K562 (cell line): ENCODE data around the gene TAOK2. TPM values are rescaled to one million over a fixed set of nuclear protein-coding genes. Genes with fewer than 3 reads are reported as not detected.

Experiments used
- DPF2 ChIP-seq: fragments of 450-650 bp; IDR thresholded peaks from 2 replicates; pipeline ENCODE4 v1.6.1; 2016
- FOXA1 ChIP-seq: fragments of 450-650 bp; IDR thresholded peaks from 2 replicates; pipeline ENCODE4 v1.6.1; 2016; ENCODE audit warnings: mild to moderate bottlenecking, borderline replicate concordance
- LCOR ChIP-seq: sonication (generic); formaldehyde crosslinking; IDR thresholded peaks from 2 replicates; pipeline ENCODE4 v1.8.0; 2022; ENCODE audit warnings: mild to moderate bottlenecking, missing genetic modification reagents
- MCM5 ChIP-seq: fragments of 450-650 bp; IDR thresholded peaks from 2 replicates; pipeline ENCODE4 v1.6.1; 2016; ENCODE audit warnings: low read depth
- MECOM ChIP-seq: fragments of 250-450 bp; sonication (Bioruptor Pico); IDR thresholded peaks from 2 replicates; pipeline ENCODE4 v1.8.0; 2022; ENCODE audit warnings: inconsistent platforms
- NR4A1 ChIP-seq, 2 experiments: fragments of 250-450 bp in 1 of 2; fragments of 450-650 bp in 1 of 2; sonication (Bioruptor Pico) in 1 of 2; IDR thresholded peaks; 2 replicates each; pipeline versions ENCODE4 v1.4.0 to v1.6.1; 2016 to 2020; ENCODE audit warnings: mild to moderate bottlenecking in 2 of 2, missing compliant biosample characterization in 1 of 2, missing genetic modification characterization in 1 of 2, moderate library complexity in 1 of 2
- SP1 ChIP-seq: sonication (generic); formaldehyde crosslinking; IDR thresholded peaks from 2 replicates; pipeline ENCODE4 v1.8.1; 2022; ENCODE audit warnings: mild to moderate bottlenecking, missing genetic modification reagents
- STAT5A ChIP-seq: IDR thresholded peaks from 2 replicates; pipeline ENCODE4 v1.6.1; 2012; ENCODE audit warnings: low read length, inconsistent platforms, borderline replicate concordance
- TAL1 ChIP-seq: fragments of 450-650 bp; IDR thresholded peaks from 2 replicates; pipeline ENCODE4 v1.6.1; 2016; ENCODE audit warnings: mild to moderate bottlenecking
- TEAD1 ChIP-seq, 2 experiments: fragments of 450-650 bp in 1 of 2; sonication (generic) in 1 of 2; formaldehyde crosslinking; IDR thresholded peaks; 2 replicates each; pipeline versions ENCODE4 v1.4.0 to v1.8.0; 2020 to 2022; ENCODE audit warnings: mild to moderate bottlenecking in 2 of 2, missing genetic modification reagents in 1 of 2
- ZFP36 ChIP-seq: fragments of 150-350 bp; IDR thresholded peaks from 2 replicates; pipeline ENCODE4 v1.6.1; 2018; ENCODE audit warnings: low read length, low read depth; ENCODE audit not compliant: partially characterized antibody
- ZNF699 ChIP-seq: fragments of 250-450 bp; sonication (Bioruptor Pico); IDR thresholded peaks from 2 replicates; pipeline ENCODE4 v1.8.0; 2021; ENCODE audit warnings: mild to moderate bottlenecking, moderate library complexity; ENCODE audit not compliant: insufficient replicate concordance
- polyA plus RNA-seq, 8 experiments: library from polyadenylated mRNA; depleted of rRNA in 4 of 8; stranded (reverse) in 5 of 8; unstranded in 3 of 8; fragments of >200 nt; fragmentation: Nextera tagmentation in 2 of 8; fragmentation: Illumina TruSeq in 1 of 8; extraction: Ambion mirVana in 2 of 8; extraction: Trizol in 1 of 8; gene quantifications; 2 replicates each; pipeline versions ENCODE4 v1.2.1 to v1.2.3, GENCODE V29; 2011 to 2014; ENCODE audit warnings: inconsistent platforms in 1 of 8, missing spikeins in 1 of 8
- total RNA-seq, 7 experiments: library from RNA; depleted of rRNA in 6 of 7; stranded (reverse); fragments of >200 nt in 6 of 7; fragmentation: Illumina TruSeq in 2 of 7; extraction: Trizol in 2 of 7; gene quantifications; 2 replicates each; pipeline versions ENCODE4 v1.2.1 to v1.2.3, GENCODE V29; 2011 to 2021; ENCODE audit warnings: low replicate concordance in 1 of 7
- TF ChIP-seq, protein P1 (sequence below), 2 experiments: IDR thresholded peaks; 2 replicates each; pipeline ENCODE4 v1.6.1; 2012; ENCODE audit warnings: improper control_type of control experiment in 2 of 2, low read depth in 2 of 2, low read length in 2 of 2, borderline replicate concordance in 1 of 2
- TF ChIP-seq, protein P2 (sequence below), 3 experiments: IDR thresholded peaks in 2 of 3; conservative IDR thresholded peaks in 1 of 3; 2 replicates each; pipeline ENCODE4 v1.5.1; 2011 to 2012; ENCODE audit warnings: low read length in 3 of 3, mild to moderate bottlenecking in 3 of 3, control low read depth in 2 of 3, improper control_type of control experiment in 1 of 3, inconsistent platforms in 1 of 3, low read depth in 1 of 3, mixed read lengths in 1 of 3, moderate library complexity in 1 of 3; ENCODE audit not compliant: insufficient read depth in 2 of 3
- TF ChIP-seq, protein P3 (sequence below), 2 experiments: fragments of 450-650 bp in 1 of 2; sonication (generic) in 1 of 2; formaldehyde crosslinking in 1 of 2; IDR thresholded peaks; 2 replicates each; pipeline versions ENCODE4 v1.7.1 to v1.9.0; 2016 to 2022; ENCODE audit warnings: inconsistent platforms in 1 of 2, mild to moderate bottlenecking in 1 of 2, missing genetic modification reagents in 1 of 2

Gene TAOK2
- total and polyA plus RNA-seq, 9 of the 15 experiments (the other 6 are each of a cell fraction or from before 2014, with no cell fraction given): 0.10 to 41.8 (median 13.7) TPM

- TF ChIP-seq, protein P1, sequence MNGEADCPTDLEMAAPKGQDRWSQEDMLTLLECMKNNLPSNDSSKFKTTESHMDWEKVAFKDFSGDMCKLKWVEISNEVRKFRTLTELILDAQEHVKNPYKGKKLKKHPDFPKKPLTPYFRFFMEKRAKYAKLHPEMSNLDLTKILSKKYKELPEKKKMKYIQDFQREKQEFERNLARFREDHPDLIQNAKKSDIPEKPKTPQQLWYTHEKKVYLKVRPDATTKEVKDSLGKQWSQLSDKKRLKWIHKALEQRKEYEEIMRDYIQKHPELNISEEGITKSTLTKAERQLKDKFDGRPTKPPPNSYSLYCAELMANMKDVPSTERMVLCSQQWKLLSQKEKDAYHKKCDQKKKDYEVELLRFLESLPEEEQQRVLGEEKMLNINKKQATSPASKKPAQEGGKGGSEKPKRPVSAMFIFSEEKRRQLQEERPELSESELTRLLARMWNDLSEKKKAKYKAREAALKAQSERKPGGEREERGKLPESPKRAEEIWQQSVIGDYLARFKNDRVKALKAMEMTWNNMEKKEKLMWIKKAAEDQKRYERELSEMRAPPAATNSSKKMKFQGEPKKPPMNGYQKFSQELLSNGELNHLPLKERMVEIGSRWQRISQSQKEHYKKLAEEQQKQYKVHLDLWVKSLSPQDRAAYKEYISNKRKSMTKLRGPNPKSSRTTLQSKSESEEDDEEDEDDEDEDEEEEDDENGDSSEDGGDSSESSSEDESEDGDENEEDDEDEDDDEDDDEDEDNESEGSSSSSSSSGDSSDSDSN (IDR thresholded peaks at IDR 0.05; ENCODE audit: borderline replicate concordance in 1 of 2, low read depth in 2 of 2, low read length in 2 of 2): 0 out of 4 replicates have a peak, but pooled peaks of 1 of the 2 experiments have one; percentile 45
- TF ChIP-seq NR4A1 (CRISPR knock-in tag; IDR thresholded peaks at IDR 0.05): no peak
- TF ChIP-seq NR4A1 (tag; IDR thresholded peaks at IDR 0.05): no peak
- TF ChIP-seq, protein P2, sequence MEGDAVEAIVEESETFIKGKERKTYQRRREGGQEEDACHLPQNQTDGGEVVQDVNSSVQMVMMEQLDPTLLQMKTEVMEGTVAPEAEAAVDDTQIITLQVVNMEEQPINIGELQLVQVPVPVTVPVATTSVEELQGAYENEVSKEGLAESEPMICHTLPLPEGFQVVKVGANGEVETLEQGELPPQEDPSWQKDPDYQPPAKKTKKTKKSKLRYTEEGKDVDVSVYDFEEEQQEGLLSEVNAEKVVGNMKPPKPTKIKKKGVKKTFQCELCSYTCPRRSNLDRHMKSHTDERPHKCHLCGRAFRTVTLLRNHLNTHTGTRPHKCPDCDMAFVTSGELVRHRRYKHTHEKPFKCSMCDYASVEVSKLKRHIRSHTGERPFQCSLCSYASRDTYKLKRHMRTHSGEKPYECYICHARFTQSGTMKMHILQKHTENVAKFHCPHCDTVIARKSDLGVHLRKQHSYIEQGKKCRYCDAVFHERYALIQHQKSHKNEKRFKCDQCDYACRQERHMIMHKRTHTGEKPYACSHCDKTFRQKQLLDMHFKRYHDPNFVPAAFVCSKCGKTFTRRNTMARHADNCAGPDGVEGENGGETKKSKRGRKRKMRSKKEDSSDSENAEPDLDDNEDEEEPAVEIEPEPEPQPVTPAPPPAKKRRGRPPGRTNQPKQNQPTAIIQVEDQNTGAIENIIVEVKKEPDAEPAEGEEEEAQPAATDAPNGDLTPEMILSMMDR (IDR thresholded peaks at IDR 0.05 in 2 of 3, conservative IDR thresholded peaks at IDR 0.05 in 1 of 3; ENCODE audit: insufficient read depth in 2 of 3, low read depth in 1 of 3, low read length in 3 of 3): no peak
- no peak for TF ChIP-seq LCOR (CRISPR knock-in tag)
- TF ChIP-seq, protein P3, sequence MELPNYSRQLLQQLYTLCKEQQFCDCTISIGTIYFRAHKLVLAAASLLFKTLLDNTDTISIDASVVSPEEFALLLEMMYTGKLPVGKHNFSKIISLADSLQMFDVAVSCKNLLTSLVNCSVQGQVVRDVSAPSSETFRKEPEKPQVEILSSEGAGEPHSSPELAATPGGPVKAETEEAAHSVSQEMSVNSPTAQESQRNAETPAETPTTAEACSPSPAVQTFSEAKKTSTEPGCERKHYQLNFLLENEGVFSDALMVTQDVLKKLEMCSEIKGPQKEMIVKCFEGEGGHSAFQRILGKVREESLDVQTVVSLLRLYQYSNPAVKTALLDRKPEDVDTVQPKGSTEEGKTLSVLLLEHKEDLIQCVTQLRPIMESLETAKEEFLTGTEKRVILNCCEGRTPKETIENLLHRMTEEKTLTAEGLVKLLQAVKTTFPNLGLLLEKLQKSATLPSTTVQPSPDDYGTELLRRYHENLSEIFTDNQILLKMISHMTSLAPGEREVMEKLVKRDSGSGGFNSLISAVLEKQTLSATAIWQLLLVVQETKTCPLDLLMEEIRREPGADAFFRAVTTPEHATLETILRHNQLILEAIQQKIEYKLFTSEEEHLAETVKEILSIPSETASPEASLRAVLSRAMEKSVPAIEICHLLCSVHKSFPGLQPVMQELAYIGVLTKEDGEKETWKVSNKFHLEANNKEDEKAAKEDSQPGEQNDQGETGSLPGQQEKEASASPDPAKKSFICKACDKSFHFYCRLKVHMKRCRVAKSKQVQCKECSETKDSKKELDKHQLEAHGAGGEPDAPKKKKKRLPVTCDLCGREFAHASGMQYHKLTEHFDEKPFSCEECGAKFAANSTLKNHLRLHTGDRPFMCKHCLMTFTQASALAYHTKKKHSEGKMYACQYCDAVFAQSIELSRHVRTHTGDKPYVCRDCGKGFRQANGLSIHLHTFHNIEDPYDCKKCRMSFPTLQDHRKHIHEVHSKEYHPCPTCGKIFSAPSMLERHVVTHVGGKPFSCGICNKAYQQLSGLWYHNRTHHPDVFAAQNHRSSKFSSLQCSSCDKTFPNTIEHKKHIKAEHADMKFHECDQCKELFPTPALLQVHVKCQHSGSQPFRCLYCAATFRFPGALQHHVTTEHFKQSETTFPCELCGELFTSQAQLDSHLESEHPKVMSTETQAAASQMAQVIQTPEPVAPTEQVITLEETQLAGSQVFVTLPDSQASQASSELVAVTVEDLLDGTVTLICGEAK (IDR thresholded peaks at IDR 0.05): peak; percentile 50; the same call in 1 of the 2 replicates
- TF ChIP-seq, protein P3 (CRISPR knock-in tag; IDR thresholded peaks at IDR 0.05): no peak
- TF ChIP-seq MCM5: no peak
- TF ChIP-seq TEAD1 (CRISPR knock-in tag; IDR thresholded peaks at IDR 0.05): 0 out of 4 replicates have a peak, but pooled peaks of 1 of the 2 experiments have one; percentile 34
- TF ChIP-seq STAT5A: no peak
- no peak for TF ChIP-seq SP1 (CRISPR knock-in tag)
- 0 out of 2 replicates have a peak, but pooled peaks have one; percentile 18 for TF ChIP-seq DPF2
- peak; percentile 5 for TF ChIP-seq ZFP36
- no peak for TF ChIP-seq FOXA1
- no peak for TF ChIP-seq ZNF699 (CRISPR knock-in tag)
- TF ChIP-seq MECOM: no peak
- no peak for TF ChIP-seq TAL1
Measured at GRCh38 chr16:29926711-29927052, 47.0 kb upstream of the TAOK2 start (continued).
